Middle frontal gyrus (tissue), 1 donor: ENCODE results near the gene ANKRD33B.
"Not testable (repeated sequence)": the region's sequence is repeated elsewhere in the genome, so short reads cannot be mapped to it uniquely, and the experiment has no call there.

Experiments
- DNase-seq: peaks from one replicate; pipeline ENCODE4 v3.0.0-alpha.2; 2015; ENCODE audit warnings: low spot score; ENCODE audit errors: extremely low spot score

ANKRD33B gene

GRCh38 chr5:10634050-10634449 is 70.2 kb downstream of the ANKRD33B start:
- no peak for DNase-seq

GRCh38 chr5:10634562-10634961 is 70.7 kb downstream of the ANKRD33B start:
- DNase-seq, result no peak

- DNase-seq, result no peak
These were observed 71.5 kb downstream of the ANKRD33B start for GRCh38 chr5:10635257-10635866.

GRCh38 chr5:10635867-10636350 is 72.0 kb downstream of the ANKRD33B start:
- no peak for DNase-seq

GRCh38 chr5:10636363-10637142 is 72.7 kb downstream of the ANKRD33B start:
- no peak for DNase-seq

DNA sequence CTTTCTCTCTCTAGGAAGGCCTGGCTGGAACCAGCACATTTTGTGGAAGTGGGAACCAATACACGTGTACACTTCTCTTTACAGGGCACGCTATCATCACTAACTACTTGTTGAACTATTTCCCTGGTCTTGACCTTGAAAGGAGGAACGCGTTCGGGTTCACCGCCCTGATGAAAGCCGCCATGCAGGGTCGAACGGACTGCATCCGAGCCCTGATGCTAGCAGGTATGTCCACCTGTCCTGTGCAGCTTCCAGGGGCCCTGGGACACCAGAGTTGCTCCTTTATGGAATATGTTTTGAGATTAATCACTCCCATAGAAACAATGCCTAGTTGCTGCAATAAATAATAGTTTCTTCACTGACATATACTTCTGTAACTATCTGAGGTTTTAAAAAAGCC is 74.1 kb downstream of the ANKRD33B start:
- DNase-seq, result no peak

DNA sequence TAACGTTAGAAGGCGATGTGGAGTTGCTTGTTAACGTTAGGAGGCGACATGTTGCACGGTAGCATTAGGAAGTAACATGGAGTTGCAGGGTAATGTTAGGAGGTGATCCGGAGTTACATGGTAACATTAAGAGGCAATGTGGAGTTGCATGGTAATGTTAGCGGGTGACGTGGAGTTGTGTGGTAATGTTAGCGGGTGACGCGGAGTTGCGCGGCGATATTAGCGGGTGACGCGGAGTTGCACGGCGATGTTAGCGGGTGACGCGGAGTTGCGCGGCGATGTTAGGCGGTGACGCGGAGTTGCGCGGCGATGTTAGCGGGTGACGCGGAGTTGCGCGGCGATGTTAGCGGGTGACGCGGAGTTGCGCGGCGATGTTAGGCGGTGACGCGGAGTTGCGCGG is 74.9 kb downstream of the ANKRD33B start:
- DNase-seq, result not testable (repeated sequence)

DNA sequence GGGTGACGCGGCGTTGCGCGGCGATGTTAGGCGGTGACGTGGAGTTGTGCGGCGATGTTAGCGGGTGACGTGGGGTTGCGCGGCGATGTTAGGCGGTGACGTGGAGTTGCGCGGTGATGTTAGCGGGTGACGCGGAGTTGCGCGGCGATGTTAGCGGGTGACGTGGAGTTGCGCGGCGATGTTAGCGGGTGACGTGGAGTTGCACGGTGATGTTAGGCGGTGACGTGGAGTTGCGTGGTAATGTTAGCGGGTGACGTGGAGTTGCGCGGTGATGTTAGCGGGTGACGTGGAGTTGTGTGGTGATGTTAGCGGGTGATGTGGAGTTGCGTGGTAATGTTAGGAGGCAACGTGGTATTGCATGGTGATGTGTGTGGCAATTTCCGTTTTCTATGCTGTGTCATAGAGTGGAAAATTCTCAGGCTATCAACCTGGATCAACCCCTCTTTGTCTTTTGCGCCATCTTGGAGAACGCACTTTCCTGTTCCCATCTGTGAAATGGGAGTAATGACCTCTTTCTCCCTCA is 76.0 kb downstream of the ANKRD33B start:
- no peak for DNase-seq

DNA sequence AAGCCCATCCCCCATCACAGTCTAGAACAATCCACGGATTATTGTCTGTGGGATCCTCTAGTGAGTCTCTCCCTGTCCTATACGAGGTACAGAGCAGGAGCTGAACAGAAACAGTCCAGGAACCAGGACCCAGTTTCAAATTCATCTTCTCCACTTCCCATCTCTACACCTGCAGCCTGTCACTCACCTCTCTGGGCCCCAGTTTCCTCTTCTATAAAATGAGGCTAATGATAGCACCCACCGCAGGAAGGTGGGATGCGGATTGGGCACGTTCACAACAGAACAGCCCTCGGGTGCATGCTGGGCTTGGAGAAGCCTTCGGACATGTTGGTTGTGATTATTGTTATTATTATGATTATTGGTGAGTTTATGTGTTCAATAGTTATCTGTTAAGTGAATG is 78.5 kb downstream of the ANKRD33B start:
- no peak for DNase-seq

DNA sequence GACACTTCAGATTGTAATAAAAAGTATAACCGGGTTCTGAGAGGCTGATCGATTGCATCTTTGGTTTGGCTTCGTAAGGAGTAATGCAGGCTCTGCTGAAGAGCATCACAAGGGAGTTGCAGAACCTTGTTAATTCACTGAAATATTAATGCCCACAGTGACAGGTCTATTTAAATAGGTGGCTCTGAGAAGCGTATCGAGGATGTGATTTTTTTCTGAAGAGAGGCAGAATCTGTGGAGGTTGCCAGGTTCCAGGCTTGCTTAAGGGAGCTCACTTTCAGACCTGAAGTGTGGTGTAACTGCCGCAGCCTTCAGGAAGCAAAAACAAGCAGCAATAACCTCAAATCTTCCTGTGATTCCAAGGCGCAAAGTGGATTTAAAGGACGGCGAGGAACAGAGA is 80.3 kb downstream of the ANKRD33B start:
- DNase-seq, result no peak

- DNase-seq, result no peak
These were observed 81.3 kb downstream of the ANKRD33B start for GRCh38 chr5:10645146-10645545.

- no peak for DNase-seq
These were observed 81.8 kb downstream of the ANKRD33B start for GRCh38 chr5:10645671-10646070.

DNA sequence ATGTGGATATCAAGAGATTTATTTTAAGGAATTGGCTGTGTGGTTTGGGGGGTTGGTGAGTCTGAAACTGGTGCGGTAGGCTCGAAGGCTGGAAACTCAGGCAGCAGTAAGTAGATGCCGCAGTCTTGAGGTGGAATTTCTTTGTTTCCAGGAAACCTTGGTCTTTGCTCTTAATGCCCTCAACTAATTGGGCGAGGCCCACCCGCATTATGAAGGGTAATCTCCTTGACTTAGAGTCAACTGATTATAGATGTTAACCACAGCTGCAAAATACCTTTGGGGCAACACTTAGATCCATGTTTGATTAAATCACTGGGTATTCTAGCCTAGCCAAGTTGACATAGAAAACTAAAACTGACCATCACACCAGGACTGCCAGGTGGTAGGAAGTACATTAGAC is 83.8 kb downstream of the ANKRD33B start:
- no peak for DNase-seq

- DNase-seq, result no peak
These were observed 85.2 kb downstream of the ANKRD33B start for GRCh38 chr5:10648806-10649665.

GRCh38 chr5:10649666-10650380 is 86.0 kb downstream of the ANKRD33B start:
- no peak for DNase-seq

DNA sequence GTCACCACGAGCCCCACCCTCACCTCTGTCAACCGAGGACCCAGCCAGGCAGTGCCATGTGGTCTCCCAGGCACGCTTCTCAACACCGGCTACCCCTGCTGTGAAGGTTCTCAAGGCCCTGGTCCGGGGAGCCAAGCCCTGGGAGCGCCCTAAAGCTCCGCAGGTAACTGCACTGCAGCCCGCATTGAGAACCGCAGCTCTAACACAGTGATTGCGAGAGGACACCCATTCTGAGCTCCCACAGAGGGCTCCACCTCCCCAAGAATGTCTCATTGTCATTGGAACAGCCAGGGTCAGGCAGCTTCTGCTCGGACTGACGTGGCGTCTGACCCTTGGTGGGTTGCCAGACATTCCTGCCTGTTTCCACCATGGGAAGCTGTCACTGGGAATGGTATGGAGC is 88.3 kb downstream of the ANKRD33B start:
- no peak for DNase-seq

DNA sequence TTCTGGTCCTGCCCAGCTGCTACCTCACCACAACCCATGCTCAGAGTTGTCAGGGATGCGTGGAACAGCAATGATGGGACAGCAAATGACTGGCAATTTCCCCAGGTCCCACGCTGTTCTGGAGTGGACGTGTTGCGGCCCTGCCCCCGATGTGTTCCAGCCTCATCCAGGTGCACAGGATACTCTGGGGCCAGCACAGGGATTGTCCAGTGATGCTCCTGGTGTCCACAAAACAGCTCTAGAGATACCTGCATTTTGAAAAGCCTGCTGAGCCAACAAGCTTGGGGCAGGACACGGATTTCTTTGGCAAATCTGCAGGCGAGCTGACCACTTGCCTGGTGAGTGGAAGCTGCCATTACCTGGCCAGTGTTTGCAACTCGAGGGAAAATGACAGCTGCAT is 88.7 kb downstream of the ANKRD33B start:
- DNase-seq, result no peak

DNA sequence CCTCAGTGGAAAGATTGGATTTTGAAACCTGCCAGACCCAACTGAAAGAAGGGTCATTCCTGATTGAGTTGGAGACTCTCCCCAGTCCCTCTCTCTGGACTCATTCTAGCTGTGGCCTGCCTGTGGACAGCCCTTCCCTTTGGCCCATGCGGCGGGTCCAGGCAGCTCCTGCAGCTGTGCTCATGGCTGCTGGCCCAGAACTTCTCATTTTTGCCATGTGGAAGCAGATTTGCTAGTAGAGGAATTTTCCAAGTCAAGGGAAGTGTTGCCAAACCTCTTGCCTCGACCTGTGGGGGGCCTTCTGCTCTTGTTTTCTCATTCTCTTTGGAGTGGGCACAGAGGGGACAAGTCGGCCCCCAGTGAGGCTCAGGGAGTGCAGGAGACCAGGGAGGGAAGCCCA is 89.2 kb downstream of the ANKRD33B start:
- no peak for DNase-seq

DNA sequence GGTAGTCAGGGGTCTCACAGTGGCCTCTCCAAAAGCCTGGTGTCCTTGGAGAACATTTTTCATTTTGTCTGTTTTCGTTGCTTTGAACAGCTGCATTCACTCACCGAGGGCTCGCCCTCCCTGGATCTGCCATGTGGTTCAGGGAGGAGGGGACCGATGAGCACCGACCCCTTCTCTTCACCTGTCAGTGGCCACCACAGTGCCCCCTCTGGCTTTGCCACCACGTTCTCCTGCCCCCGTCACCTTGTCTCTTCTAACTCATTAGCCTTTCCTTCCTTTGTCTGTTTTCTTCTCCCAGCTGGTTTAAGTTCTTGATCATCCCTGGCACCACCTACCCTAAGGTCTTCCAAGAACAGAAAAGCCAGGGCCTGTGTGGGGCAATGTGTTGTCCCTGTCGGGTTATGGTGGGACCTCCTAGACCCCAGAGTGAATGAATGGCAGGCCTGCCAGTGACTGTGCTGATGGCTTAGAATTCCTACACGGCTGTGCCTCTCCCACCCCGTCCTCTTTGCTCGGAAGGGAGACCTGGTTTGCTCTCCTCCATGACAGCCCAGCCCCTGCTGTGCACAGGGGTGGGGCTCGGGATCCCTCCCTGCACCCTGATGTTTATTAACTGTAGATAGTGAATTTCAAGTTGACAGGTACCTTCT is 90.0 kb downstream of the ANKRD33B start:
- DNase-seq, result no peak

- no peak for DNase-seq
These were observed 90.7 kb downstream of the ANKRD33B start for GRCh38 chr5:10654566-10654965.
